Panc1 (cell line): ENCODE measurements around the gene UCMA. TPM values are rescaled to one million over a fixed set of nuclear protein-coding genes. Genes with fewer than 3 reads are reported as not detected.

ENCODE experiments used
- ATAC-seq: fragments of 200-7000 bp; cut with Tn5 transposase; 2 replicates; pipeline ENCODE4 v1.9.1; 2020; ENCODE audit warnings: mild to moderate bottlenecking, moderate library complexity
- BruUV-seq: library from RNA; stranded (reverse); fragments of 400-500 nt; replicated peaks from 2 replicates; lab custom pipeline; 2021; lab: Mats Ljungman, UMichigan
- CTCF ChIA-PET: fragments of 300-600 bp; sonication (Branson Sonifier 250); formaldehyde crosslinking; loops from one replicate; lab custom pipeline; 2022; ENCODE audit warnings: antibody characterized with exemption; lab: Charles Lee
- POLR2A ChIA-PET: fragments of 300-600 bp; sonication (Branson Sonifier 250); formaldehyde crosslinking; loops from one replicate; lab custom pipeline; 2022; ENCODE audit warnings: antibody characterized with exemption; lab: Charles Lee
- DNase-seq: peaks from one replicate; pipeline ENCODE4 v3.0.0-alpha.2; 2010; ENCODE audit warnings: low read depth, low spot score
- H3K27ac ChIP-seq: 2 replicates; pipeline ENCODE4 v1.5.1; 2011; ENCODE audit warnings: mild to moderate bottlenecking, low read length, inconsistent platforms
- H3K27me3 ChIP-seq: fragments of 200-500 bp; sonication (Bioruptor generic); 2 replicates; pipeline ENCODE4 v1.6.0; 2014; ENCODE audit warnings: low read length, inconsistent platforms; ENCODE audit not compliant: control insufficient read depth, insufficient read depth
- H3K36me3 ChIP-seq: fragments of 200-500 bp; sonication (Bioruptor generic); 2 replicates; pipeline ENCODE4 v1.5.1; 2014; ENCODE audit warnings: inconsistent platforms, mild to moderate bottlenecking, low read length, moderate library complexity; ENCODE audit not compliant: control insufficient read depth, insufficient read depth
- H3K4me1 ChIP-seq: 2 replicates; pipeline ENCODE4 v1.5.1; 2011; ENCODE audit warnings: inconsistent platforms, mild to moderate bottlenecking, low read length, moderate library complexity; ENCODE audit not compliant: control insufficient read depth, insufficient read depth
- H3K4me3 ChIP-seq, 2 experiments: 2 replicates each; pipeline ENCODE4 v1.5.1; 2011 to 2012; ENCODE audit warnings: low read depth in 2 of 2, low read length in 2 of 2, mild to moderate bottlenecking in 2 of 2, inconsistent platforms in 1 of 2, moderate library complexity in 1 of 2
- H3K9me3 ChIP-seq: fragments of 200-500 bp; sonication (Bioruptor generic); 2 replicates; pipeline ENCODE4 v1.5.1; 2014; ENCODE audit warnings: low read depth, mild to moderate bottlenecking, inconsistent platforms, low read length, moderate library complexity; ENCODE audit not compliant: control insufficient read depth, insufficient read depth
- CTCF ChIP-seq: fragments of 450-650 bp; IDR thresholded peaks from 2 replicates; pipeline ENCODE4 v1.5.1; 2017; ENCODE audit warnings: mild to moderate bottlenecking
- POLR2AphosphoS5 ChIP-seq: IDR thresholded peaks from 2 replicates; pipeline ENCODE4 v1.6.1; 2012; ENCODE audit warnings: mild to moderate bottlenecking, low read depth, low read length, moderate library complexity
- REST ChIP-seq, 2 experiments: IDR thresholded peaks; 2 replicates each; pipeline ENCODE4 v1.6.1; 2011 to 2012; ENCODE audit warnings: low read depth in 2 of 2, control low read depth in 1 of 2, low read length in 1 of 2, mild to moderate bottlenecking in 1 of 2, moderate library complexity in 1 of 2; ENCODE audit not compliant: insufficient read depth in 1 of 2
- SIN3A ChIP-seq: IDR thresholded peaks from 2 replicates; pipeline ENCODE4 v1.6.1; 2012; ENCODE audit warnings: low read depth, mild to moderate bottlenecking, low read length, moderate library complexity, borderline replicate concordance; ENCODE audit not compliant: insufficient read depth
- TCF7L2 ChIP-seq: IDR thresholded peaks from 2 replicates; pipeline ENCODE4 v1.6.1; 2011; ENCODE audit warnings: mild to moderate bottlenecking, low read depth, low read length, inconsistent platforms
- in situ Hi-C: cut with HindIII; loops from 2 replicates; pipeline ENCODE4 v1.10.0; 2016; ENCODE audit warnings: low sequenced_read_pairs, low pct_unique_long_range_greater_than_20kb
- intact Hi-C: fragments of 100-400 bp; cut with micrococcal nuclease; formaldehyde crosslinking; loops from one replicate; pipeline ENCODE4 v1.10.0; 2022; ENCODE audit not compliant: unreplicated experiment
- total RNA-seq: library from RNA; stranded (reverse); gene quantifications from one replicate; pipeline ENCODE4 v1.2.1, GENCODE V29; 2021; ENCODE audit not compliant: unreplicated experiment

UCMA gene
- total RNA-seq, 1 experiment from 2014 or later: not detected

DNA sequence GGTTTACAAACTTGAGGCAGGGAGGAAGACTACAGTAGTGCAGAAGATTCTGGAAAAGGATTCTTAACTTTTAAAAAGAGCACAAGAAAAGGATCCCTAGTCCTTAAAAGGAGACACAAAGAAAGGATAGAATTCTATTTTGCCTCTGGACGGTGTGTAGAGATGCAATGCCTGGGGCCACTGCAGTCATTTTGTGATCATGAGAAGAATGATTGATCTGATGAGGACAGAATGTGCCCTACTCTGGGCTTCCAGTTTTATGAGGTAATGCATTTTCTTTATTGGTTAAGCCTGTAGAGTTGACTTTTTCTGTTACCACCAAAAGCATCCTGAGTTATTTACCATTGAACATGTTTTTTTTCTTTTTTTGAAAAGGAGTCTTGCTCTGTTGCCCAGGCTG is 28.3 kb upstream of the UCMA start:
- H3K4me1 ChIP-seq: no peaks in the 10 kb centered on the region
- ChIA-PET CTCF (no interaction called here), POLR2A (no interaction called here)
- intact Hi-C loops: no loop called here
- H3K36me3 ChIP-seq: no peaks in the 10 kb centered on the region
- H3K27ac ChIP-seq: no peak overlapping the region
- TF ChIP-seq REST (IDR thresholded peaks at IDR 0.05; ENCODE audit: insufficient read depth in 1 of 2, low read depth in 2 of 2, low read length in 1 of 2) (no peak), SIN3A (no peak), TCF7L2 (no peak), POLR2AphosphoS5 (no peak), CTCF (no peak)
- in situ Hi-C loops: no loop called here
- H3K4me3 ChIP-seq: no peak overlapping the region
- DNase-seq (no peak), ATAC-seq (no peak)
- H3K27me3 ChIP-seq: no peaks in the 10 kb centered on the region
- BruUV-seq: no TSS peak
- H3K9me3 ChIP-seq: no peaks in the 10 kb centered on the region

- no TSS peak for BruUV-seq
- DNase-seq (no peak), ATAC-seq (no peak)
- no peak for TF ChIP-seq CTCF
- TF ChIP-seq SIN3A: no peak
- TF ChIP-seq TCF7L2: no peak
- TF ChIP-seq REST (IDR thresholded peaks at IDR 0.05; ENCODE audit: insufficient read depth in 1 of 2, low read depth in 2 of 2, low read length in 1 of 2): no peak
- no peak for TF ChIP-seq POLR2AphosphoS5
- H3K27me3 ChIP-seq: no peaks in the 10 kb centered on the region
- no peaks in the 10 kb centered on the region for H3K36me3 ChIP-seq
- ChIA-PET POLR2A (no interaction called here), CTCF (no interaction called here)
- no peaks in the 10 kb centered on the region for H3K4me1 ChIP-seq
- no peak overlapping the region for H3K4me3 ChIP-seq
- in situ Hi-C loops (no loop called here), intact Hi-C loops (no loop called here)
- H3K27ac ChIP-seq: no peak overlapping the region
- H3K9me3 ChIP-seq: no peaks in the 10 kb centered on the region
Observed at GRCh38 chr10:13257621-13258140, 23.5 kb upstream of the UCMA start.
